Ovary (tissue), 9 donors: ENCODE data around the gene CPLANE1. TPM values are rescaled to one million over a fixed set of nuclear protein-coding genes. Genes with fewer than 3 reads are reported as not detected.

Experiments
- DNase-seq, 5 donors: peaks; one replicate each; pipeline ENCODE4 v3.0.0-alpha.2; 2019 to 2020
- H3K27ac ChIP-seq, 2 donors: fragments of 200-600 bp; one replicate each; pipeline versions ENCODE4 v1.5.1 to v1.8.0; 2019 to 2022
- H3K27me3 ChIP-seq: fragments of 200-600 bp; one replicate; pipeline ENCODE4 v1.8.0; 2022
- H3K36me3 ChIP-seq: fragments of 200-600 bp; sonication (generic); one replicate; pipeline ENCODE4 v1.5.1; 2019
- H3K4me1 ChIP-seq: one replicate; pipeline ENCODE4 v1.8.1; 2013; ENCODE audit warnings: mild to moderate bottlenecking, moderate library complexity; ENCODE audit not compliant: insufficient read depth
- H3K4me3 ChIP-seq: fragments of 200-600 bp; sonication (generic); one replicate; pipeline ENCODE4 v1.5.1; 2017
- H3K9me3 ChIP-seq, 2 donors: fragments of 200-600 bp in 1 of 2; sonication (generic) in 1 of 2; one replicate each; pipeline versions ENCODE4 v1.5.1 to v1.8.1; 2013 to 2019; ENCODE audit warnings: mild to moderate bottlenecking in 1 of 2, moderate library complexity in 1 of 2
- EP300 ChIP-seq: sonication (generic); formaldehyde crosslinking; IDR thresholded peaks from one replicate; pipeline ENCODE4 v1.6.1; 2017; ENCODE audit warnings: antibody characterized with exemption
- POLR2A ChIP-seq: fragments of 450-650 bp; IDR thresholded peaks from one replicate; pipeline ENCODE4 v1.6.1; 2017; ENCODE audit warnings: antibody characterized with exemption, mild to moderate bottlenecking, moderate library complexity
- WGBS, 3 donors: extraction: QIAGEN DNeasy Blood & Tissue Kit in 1 of 3; methylation state at CpG; one replicate each; pipeline versions ENCODE4 v1.1.5 to v1.1.7; 2013 to 2017; 5-methylcytosine and 5-hydroxymethylcytosine counted together
- intact Hi-C, 4 donors: fragments of 100-400 bp; cut with DNase I; formaldehyde crosslinking; loops; one replicate each; pipeline versions ENCODE4 v1.11.0 to v1.15.1; 2022 to 2023
- polyA plus RNA-seq, 2 donors: library from polyadenylated mRNA; stranded (reverse); fragments of 200-250 nt in 1 of 2; fragments of 350-450 nt in 1 of 2; fragmentation: Illumina TruSeq in 1 of 2; extraction: RNeasy Lipid Tissue Mini Kit (QIAGEN cat#74804) in 1 of 2; gene quantifications; one replicate each; pipeline ENCODE4 v1.2.3, GENCODE V29; 2013 to 2014
- total RNA-seq, 7 donors: library from RNA; depleted of rRNA in 2 of 7; stranded (reverse); fragments of >200 nt in 2 of 7; fragmentation: NEBNext Ultra II Directional in 3 of 7; extraction: Animal tissue kit (Norgen Biotek cat#: 25700) in 3 of 7; gene quantifications; one replicate each; pipeline versions ENCODE4 v1.1.0 to v1.2.4, GENCODE V29; 2016 to 2023
- TF ChIP-seq, protein P1 (sequence below), 3 donors: fragments of 450-650 bp in 2 of 3; fragments of 200-600 bp in 1 of 3; IDR thresholded peaks; one replicate each; pipeline versions ENCODE4 v1.5.1 to v1.8.0; 2016 to 2022; ENCODE audit warnings: antibody characterized with exemption in 3 of 3, mild to moderate bottlenecking in 1 of 3
- donor health status: DM: no; HTN: no; CAD: no; lungs with moderate emphysema.
- donor health status: DM: no; HTN: no; CAD: no.
- donor health status: Bipolar disorder and iron deficiency.
- donor health status: DM: yes; HTN: yes; CAD: no.
- donor health status: DM: no; HTN: no; CAD: no.
- donor health status: DM: yes; HTN: yes; CAD: no.

The CPLANE1 gene
- total and polyA plus RNA-seq, 9 donors: 5.4 to 39.2 (median 22.5) TPM

- H3K4me3 ChIP-seq: no peak overlapping the region
- H3K36me3 ChIP-seq: no peaks in the 10 kb centered on the region
- intact Hi-C loops: no loop called here
- no peaks in the 10 kb centered on the region for H3K27me3 ChIP-seq
- H3K27ac ChIP-seq: no peak overlapping the region
- H3K9me3 ChIP-seq: no peaks in the 10 kb centered on the region
- DNase-seq: no peak
- no peak for TF ChIP-seq POLR2A
- TF ChIP-seq, protein P1, sequence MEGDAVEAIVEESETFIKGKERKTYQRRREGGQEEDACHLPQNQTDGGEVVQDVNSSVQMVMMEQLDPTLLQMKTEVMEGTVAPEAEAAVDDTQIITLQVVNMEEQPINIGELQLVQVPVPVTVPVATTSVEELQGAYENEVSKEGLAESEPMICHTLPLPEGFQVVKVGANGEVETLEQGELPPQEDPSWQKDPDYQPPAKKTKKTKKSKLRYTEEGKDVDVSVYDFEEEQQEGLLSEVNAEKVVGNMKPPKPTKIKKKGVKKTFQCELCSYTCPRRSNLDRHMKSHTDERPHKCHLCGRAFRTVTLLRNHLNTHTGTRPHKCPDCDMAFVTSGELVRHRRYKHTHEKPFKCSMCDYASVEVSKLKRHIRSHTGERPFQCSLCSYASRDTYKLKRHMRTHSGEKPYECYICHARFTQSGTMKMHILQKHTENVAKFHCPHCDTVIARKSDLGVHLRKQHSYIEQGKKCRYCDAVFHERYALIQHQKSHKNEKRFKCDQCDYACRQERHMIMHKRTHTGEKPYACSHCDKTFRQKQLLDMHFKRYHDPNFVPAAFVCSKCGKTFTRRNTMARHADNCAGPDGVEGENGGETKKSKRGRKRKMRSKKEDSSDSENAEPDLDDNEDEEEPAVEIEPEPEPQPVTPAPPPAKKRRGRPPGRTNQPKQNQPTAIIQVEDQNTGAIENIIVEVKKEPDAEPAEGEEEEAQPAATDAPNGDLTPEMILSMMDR (IDR thresholded peaks at IDR 0.05): no peak
- WGBS, 3 donors: 84 to 89% (median 87%) methylated on average over 3 of the region's 3 CpGs
- H3K4me1 ChIP-seq: no peaks in the 10 kb centered on the region
Observed at GRCh38 chr5:37174928-37175327, 74.2 kb downstream of the CPLANE1 start.

DNA sequence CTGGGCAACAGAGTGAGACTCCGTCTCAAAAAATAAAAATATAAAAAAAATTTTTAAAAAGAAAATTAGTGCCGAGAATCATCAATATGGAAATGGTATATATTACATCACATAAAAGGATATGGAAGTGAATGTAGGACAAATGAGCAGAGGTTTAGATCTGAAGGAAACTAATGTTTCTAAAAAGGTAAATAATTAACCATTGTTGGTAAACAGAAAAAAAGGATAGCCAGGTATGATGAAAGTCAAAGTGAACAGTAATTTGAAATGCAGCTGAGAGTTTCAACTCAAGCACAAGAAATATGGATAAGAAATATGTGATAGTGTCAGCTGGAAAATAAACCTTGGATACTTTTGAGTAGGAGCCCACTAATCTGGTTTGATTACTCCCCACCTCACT is 76.2 kb downstream of the CPLANE1 start:
- intact Hi-C loops: no loop called here
- WGBS, 3 donors: 92 to 98% (median 97%) methylated on average over 2 of the region's 2 CpGs
- Histone ChIP-seq H3K36me3 (no peaks in the 10 kb centered on the region), H3K27me3 (no peaks in the 10 kb centered on the region), H3K9me3 (no peaks in the 10 kb centered on the region), H3K4me3 (no peak overlapping the region), H3K4me1 (no peaks in the 10 kb centered on the region), H3K27ac (no peak overlapping the region)
- TF ChIP-seq, protein P1 (IDR thresholded peaks at IDR 0.05): no peak
- TF ChIP-seq POLR2A (no peak), EP300 (no peak)
- DNase-seq: no peak

- intact Hi-C loops: no loop called here
- 96 to 97% (median 97%) methylated on average over 6 of the region's 6 CpGs for WGBS, 3 donors
Observed at GRCh38 chr5:37170856-37171255, 78.3 kb downstream of the CPLANE1 start.

GRCh38 chr5:37166197-37166596 is 83.0 kb downstream of the CPLANE1 start:
- intact Hi-C loops: no loop called here
- Histone ChIP-seq H3K4me1 (no peaks in the 10 kb centered on the region), H3K9me3 (no peaks in the 10 kb centered on the region), H3K4me3 (no peak overlapping the region), H3K36me3 (no peaks in the 10 kb centered on the region), H3K27ac (no peak overlapping the region), H3K27me3 (no peaks in the 10 kb centered on the region)
- no peak for DNase-seq
- WGBS, 3 donors: 87 to 89% (median 89%) methylated on average over 3 of the region's 3 CpGs
- TF ChIP-seq EP300: no peak
- no peak for TF ChIP-seq POLR2A
- TF ChIP-seq, protein P1 (IDR thresholded peaks at IDR 0.05): no peak

More at GRCh38 chr5:37170856-37171255, 78.3 kb downstream of the CPLANE1 start:
- Histone ChIP-seq H3K4me1 (no peaks in the 10 kb centered on the region), H3K36me3 (no peaks in the 10 kb centered on the region), H3K27me3 (no peaks in the 10 kb centered on the region), H3K9me3 (no peaks in the 10 kb centered on the region), H3K4me3 (no peak overlapping the region), H3K27ac (no peak overlapping the region)
- no peak for DNase-seq
- TF ChIP-seq EP300 (no peak), POLR2A (no peak)
- TF ChIP-seq, protein P1 (IDR thresholded peaks at IDR 0.05): no peak

DNA sequence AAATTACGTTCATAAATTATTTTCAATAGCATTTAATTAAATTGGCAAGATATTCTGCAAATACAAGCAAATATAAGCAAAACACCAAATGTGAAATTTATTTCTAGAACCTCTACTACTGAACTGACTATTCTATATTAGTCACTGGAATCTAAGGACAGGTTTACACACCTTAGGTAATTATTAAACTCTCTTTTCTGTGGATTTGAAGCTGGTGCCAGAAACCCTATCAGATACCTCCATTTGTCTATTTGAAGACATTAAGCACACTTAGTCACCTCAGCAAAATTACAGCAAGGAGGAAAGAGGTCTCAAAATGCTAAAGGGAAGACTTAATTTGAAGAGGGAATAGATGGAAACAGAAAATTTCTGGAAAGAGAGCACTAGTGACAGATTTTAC is 83.4 kb downstream of the CPLANE1 start:
- Histone ChIP-seq H3K4me3 (no peak overlapping the region), H3K27ac (no peak overlapping the region), H3K36me3 (no peaks in the 10 kb centered on the region), H3K4me1 (no peaks in the 10 kb centered on the region), H3K27me3 (no peaks in the 10 kb centered on the region), H3K9me3 (no peaks in the 10 kb centered on the region)
- DNase-seq: no peak
- intact Hi-C loops: no loop called here
- WGBS, 3 donors: 83 to 95% (median 86%) methylated on average over 1 of the region's 1 CpG
- no peak for TF ChIP-seq POLR2A
- TF ChIP-seq EP300: no peak
- TF ChIP-seq, protein P1 (IDR thresholded peaks at IDR 0.05): no peak
